ENCODE data around the gene AXIN1.

Gene AXIN1

GRCh38 chr16:293043-293775 lies 59.3 kb downstream of the AXIN1 start:
- no peak overlapping the region for H3K4me3 ChIP-seq (ENCODE audit: low read length)
- peaks cover 59% of the 10 kb centered on the region for H3K36me3 ChIP-seq (ENCODE audit: insufficient read depth, low read length)

DNA sequence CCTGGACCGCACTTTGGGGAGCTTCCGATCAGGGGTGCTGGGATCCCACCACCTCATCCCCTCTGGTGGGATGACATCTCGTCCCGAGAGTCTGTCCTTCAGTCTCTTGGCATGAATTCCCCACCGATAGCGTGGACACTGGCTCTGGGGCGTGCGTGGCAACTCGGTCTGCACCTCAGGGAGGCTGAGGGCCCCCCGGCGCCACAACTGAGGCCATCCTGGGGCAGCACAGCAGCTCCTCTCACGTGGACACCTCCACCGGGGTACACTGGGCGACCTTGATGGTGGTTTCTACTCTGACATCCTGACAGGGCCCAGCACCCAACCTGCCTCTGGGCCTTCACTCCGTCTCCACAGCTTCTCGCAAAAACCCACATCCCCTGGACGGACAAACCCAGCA lies 61.0 kb downstream of the AXIN1 start:
- H3K9me3 ChIP-seq (ENCODE audit: low read length), result peaks cover 7% of the 10 kb centered on the region
- H3K36me3 ChIP-seq (ENCODE audit: insufficient read depth, low read length), result peaks cover 56% of the 10 kb centered on the region
- H3K4me3 ChIP-seq (ENCODE audit: low read length), result no peak overlapping the region
- H3K27me3 ChIP-seq (ENCODE audit: insufficient read depth, low read length), result no peaks in the 10 kb centered on the region
- H2AFZ ChIP-seq (ENCODE audit: low read depth, low read length), result no peak overlapping the region
- H3K4me1 ChIP-seq (ENCODE audit: insufficient read depth, low read length), result no peaks in the 10 kb centered on the region

More at GRCh38 chr16:293043-293775, 59.3 kb downstream of the AXIN1 start:
- Histone ChIP-seq H3K27me3 (ENCODE audit: insufficient read depth, low read length) (no peaks in the 10 kb centered on the region), H3K9me3 (ENCODE audit: low read length) (peaks cover 3% of the 10 kb centered on the region), H3K4me1 (ENCODE audit: insufficient read depth, low read length) (no peaks in the 10 kb centered on the region), H2AFZ (ENCODE audit: low read depth, low read length) (no peak overlapping the region)

DNA sequence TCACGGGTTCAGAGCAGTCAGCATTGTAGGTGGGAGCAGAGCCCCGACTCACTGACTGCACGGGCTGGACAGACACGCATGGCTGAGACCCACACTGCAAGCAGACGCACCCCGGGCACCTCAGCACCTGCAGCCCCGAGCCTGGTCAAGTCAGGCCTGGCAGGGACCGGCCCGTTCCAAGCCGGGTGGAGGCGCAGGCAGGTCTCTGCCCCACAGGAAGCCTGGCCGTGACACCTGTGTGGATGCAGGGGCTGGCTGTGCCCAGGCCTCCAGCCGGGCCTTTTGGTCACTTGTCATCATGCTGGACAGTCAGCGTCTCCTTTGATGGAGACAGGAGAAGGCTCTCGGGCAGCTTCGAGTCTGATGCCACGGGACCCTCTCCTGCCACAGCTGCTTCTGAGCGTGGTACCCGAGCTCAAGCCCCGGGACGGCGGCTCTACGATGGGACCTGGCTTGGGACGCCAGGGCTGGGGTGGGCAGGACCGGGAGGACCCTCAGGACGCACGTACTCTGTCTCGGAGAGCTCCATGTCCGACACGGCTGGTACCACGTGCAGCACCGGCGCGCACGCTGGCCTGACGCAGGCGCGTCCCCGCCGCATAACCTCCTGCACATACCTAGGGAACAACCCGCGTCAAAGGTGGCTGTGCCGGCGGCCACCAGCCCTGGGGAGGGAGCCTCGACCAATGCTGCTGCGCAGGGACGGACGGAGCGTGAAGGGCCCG lies 61.7 kb downstream of the AXIN1 start:
- H3K36me3 ChIP-seq (ENCODE audit: insufficient read depth, low read length), result peaks cover 55% of the 10 kb centered on the region

GRCh38 chr16:290015-290680 lies 62.4 kb downstream of the AXIN1 start:
- Histone ChIP-seq H3K9me3 (ENCODE audit: low read length) (peaks cover 13% of the 10 kb centered on the region), H2AFZ (ENCODE audit: low read depth, low read length) (no peak overlapping the region), H3K27me3 (ENCODE audit: insufficient read depth, low read length) (no peaks in the 10 kb centered on the region), H3K4me3 (ENCODE audit: low read length) (no peak overlapping the region), H3K4me1 (ENCODE audit: insufficient read depth, low read length) (no peaks in the 10 kb centered on the region), H3K36me3 (ENCODE audit: insufficient read depth, low read length) (peaks cover 55% of the 10 kb centered on the region)

More for the DNA sequence above, 61.7 kb downstream of the AXIN1 start:
- Histone ChIP-seq H3K27me3 (ENCODE audit: insufficient read depth, low read length) (no peaks in the 10 kb centered on the region), H2AFZ (ENCODE audit: low read depth, low read length) (no peak overlapping the region), H3K4me3 (ENCODE audit: low read length) (no peak overlapping the region), H3K4me1 (ENCODE audit: insufficient read depth, low read length) (no peaks in the 10 kb centered on the region), H3K9me3 (ENCODE audit: low read length) (peaks cover 10% of the 10 kb centered on the region)

- H3K9me3 ChIP-seq (ENCODE audit: low read length), result peaks cover 15% of the 10 kb centered on the region
- H2AFZ ChIP-seq (ENCODE audit: low read depth, low read length), result no peak overlapping the region
- H3K4me3 ChIP-seq (ENCODE audit: low read length), result no peak overlapping the region
- peaks cover 55% of the 10 kb centered on the region for H3K36me3 ChIP-seq (ENCODE audit: insufficient read depth, low read length)
- no peaks in the 10 kb centered on the region for H3K4me1 ChIP-seq (ENCODE audit: insufficient read depth, low read length)
- no peaks in the 10 kb centered on the region for H3K27me3 ChIP-seq (ENCODE audit: insufficient read depth, low read length)
These were observed 63.0 kb downstream of the AXIN1 start for GRCh38 chr16:289395-289997.

GRCh38 chr16:287981-288920 lies 64.3 kb downstream of the AXIN1 start:
- no peaks in the 10 kb centered on the region for H3K4me1 ChIP-seq (ENCODE audit: insufficient read depth, low read length)
- H2AFZ ChIP-seq (ENCODE audit: low read depth, low read length), result no peak overlapping the region
- H3K4me3 ChIP-seq (ENCODE audit: low read length), result no peak overlapping the region
- H3K9me3 ChIP-seq (ENCODE audit: low read length), result peaks cover 16% of the 10 kb centered on the region
- peaks cover 50% of the 10 kb centered on the region for H3K36me3 ChIP-seq (ENCODE audit: insufficient read depth, low read length)
- H3K27me3 ChIP-seq (ENCODE audit: insufficient read depth, low read length), result no peaks in the 10 kb centered on the region

DNA sequence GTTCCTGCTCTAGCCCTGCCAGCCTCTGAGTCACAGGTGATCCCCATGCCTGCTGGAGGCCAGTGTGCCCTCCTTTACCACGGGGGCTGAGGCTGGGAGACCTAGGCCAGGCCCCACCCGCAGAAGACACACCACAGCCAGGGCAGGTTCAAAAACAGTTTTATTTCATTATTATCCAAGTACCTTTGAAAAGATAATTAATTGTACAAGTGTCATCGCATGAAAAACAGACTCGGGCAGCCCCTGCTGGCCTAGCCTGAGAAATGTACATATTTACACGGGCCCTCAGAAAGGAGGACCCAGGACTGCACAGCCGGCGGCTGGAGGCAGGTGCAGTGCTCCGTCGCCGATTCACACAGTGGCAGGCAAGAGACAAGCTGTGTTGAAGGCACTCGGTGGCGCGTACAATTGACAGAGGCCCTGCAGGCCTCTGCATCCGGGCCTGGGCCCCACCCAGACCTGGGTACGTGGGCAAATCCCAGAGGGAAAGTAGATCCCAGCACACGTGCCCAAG lies 65.2 kb downstream of the AXIN1 start:
- Histone ChIP-seq H3K4me1 (ENCODE audit: insufficient read depth, low read length) (no peaks in the 10 kb centered on the region), H3K36me3 (ENCODE audit: insufficient read depth, low read length) (peaks cover 42% of the 10 kb centered on the region), H3K9me3 (ENCODE audit: low read length) (peaks cover 16% of the 10 kb centered on the region), H3K27me3 (ENCODE audit: insufficient read depth, low read length) (no peaks in the 10 kb centered on the region), H2AFZ (ENCODE audit: low read depth, low read length) (no peak overlapping the region), H3K4me3 (ENCODE audit: low read length) (no peak overlapping the region)

- H2AFZ ChIP-seq (ENCODE audit: low read depth, low read length), result no peak overlapping the region
- peaks cover 3% of the 10 kb centered on the region for H3K27me3 ChIP-seq (ENCODE audit: insufficient read depth, low read length)
- peaks cover 36% of the 10 kb centered on the region for H3K36me3 ChIP-seq (ENCODE audit: insufficient read depth, low read length)
- H3K9me3 ChIP-seq (ENCODE audit: low read length), result peaks cover 16% of the 10 kb centered on the region
- no peaks in the 10 kb centered on the region for H3K4me1 ChIP-seq (ENCODE audit: insufficient read depth, low read length)
- no peak overlapping the region for H3K4me3 ChIP-seq (ENCODE audit: low read length)
These were observed 65.8 kb downstream of the AXIN1 start for GRCh38 chr16:286491-287297.

DNA sequence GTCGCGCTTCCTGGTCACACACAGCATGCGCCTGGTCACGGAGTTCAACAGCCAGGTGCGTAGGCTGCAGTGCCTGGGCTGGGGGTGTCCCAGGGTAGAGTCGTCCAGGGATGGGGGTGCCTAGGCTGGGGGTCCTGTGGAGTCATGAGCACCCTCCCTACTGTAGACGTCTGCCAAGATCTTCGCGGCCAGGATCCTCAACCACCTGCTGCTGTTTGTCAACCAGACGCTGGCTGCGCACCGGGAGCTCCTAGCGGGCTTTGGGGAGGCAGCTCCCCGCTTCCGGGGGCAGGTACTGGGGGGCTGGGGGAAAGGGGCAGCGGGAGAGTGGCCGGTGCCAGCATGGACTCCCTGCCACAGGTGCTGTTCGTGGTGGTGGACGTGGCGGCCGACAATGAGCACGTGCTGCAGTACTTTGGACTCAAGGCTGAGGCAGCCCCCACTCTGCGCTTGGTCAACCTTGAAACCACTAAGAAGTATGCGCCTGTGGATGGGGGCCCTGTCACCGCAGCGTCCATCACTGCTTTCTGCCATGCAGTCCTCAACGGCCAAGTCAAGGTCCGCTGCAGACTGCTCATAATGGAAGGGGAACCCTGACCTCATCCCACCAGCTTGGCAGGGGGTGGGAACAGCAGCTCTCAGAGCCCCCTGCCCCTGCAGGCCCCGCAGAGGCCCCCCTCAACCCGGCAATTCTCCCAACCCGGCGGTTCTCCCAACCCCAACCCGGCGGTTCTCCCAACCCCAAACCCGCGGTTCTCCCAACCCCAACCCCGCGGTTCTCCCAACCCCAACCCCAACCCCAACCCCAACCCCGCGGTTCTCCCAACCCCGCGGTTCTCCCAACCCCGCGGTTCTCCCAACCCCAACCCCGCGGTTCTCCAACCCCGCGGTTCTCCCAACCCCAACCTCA lies 67.1 kb downstream of the AXIN1 start:
- peaks cover 4% of the 10 kb centered on the region for H3K4me1 ChIP-seq (ENCODE audit: insufficient read depth, low read length)
- peaks cover 25% of the 10 kb centered on the region for H3K36me3 ChIP-seq (ENCODE audit: insufficient read depth, low read length)
- H3K27me3 ChIP-seq (ENCODE audit: insufficient read depth, low read length), result peaks cover 13% of the 10 kb centered on the region
- no peak overlapping the region for H3K4me3 ChIP-seq (ENCODE audit: low read length)
- no peak overlapping the region for H2AFZ ChIP-seq (ENCODE audit: low read depth, low read length)
- H3K9me3 ChIP-seq (ENCODE audit: low read length), result peaks cover 16% of the 10 kb centered on the region

DNA sequence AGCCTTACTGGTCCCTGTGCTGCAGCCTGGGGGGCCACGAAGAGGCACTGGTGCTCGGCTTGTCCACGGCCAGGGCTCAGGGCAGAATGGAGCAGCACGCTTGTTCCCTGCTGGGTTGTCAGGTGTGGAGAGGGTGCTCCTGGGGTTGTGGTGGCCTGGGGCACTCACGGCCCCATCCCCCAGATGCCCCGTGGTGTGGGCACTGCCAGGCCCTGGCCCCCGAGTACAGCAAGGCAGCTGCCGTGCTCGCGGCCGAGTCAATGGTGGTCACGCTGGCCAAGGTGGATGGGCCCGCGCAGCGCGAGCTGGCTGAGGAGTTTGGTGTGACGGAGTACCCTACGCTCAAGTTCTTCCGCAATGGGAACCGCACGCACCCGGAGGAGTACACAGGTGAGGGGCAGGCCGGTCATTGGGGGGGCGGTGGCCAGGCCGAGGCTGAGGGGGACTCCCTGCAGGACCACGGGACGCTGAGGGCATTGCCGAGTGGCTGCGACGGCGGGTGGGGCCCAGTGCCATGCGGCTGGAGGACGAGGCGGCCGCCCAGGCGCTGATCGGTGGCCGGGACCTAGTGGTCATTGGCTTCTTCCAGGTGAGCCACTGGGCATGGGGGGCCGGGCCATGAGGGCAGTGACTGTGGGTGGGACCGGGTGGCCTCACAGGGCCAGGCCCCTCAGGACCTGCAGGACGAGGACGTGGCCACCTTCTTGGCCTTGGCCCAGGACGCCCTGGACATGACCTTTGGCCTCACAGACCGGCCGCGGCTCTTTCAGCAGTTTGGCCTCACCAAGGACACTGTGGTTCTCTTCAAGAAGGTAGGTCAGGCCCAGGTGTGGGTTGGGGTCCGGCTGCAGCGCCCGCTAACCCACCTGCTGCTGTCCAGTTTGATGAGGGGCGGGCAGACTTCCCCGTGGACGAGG lies 68.1 kb downstream of the AXIN1 start:
- H2AFZ ChIP-seq (ENCODE audit: low read depth, low read length), result no peak overlapping the region
- H3K27me3 ChIP-seq (ENCODE audit: insufficient read depth, low read length), result peaks cover 17% of the 10 kb centered on the region
- peaks cover 4% of the 10 kb centered on the region for H3K4me1 ChIP-seq (ENCODE audit: insufficient read depth, low read length)
- no peak overlapping the region for H3K4me3 ChIP-seq (ENCODE audit: low read length)
- H3K36me3 ChIP-seq (ENCODE audit: insufficient read depth, low read length), result peaks cover 22% of the 10 kb centered on the region
- H3K9me3 ChIP-seq (ENCODE audit: low read length), result peaks cover 16% of the 10 kb centered on the region

All from neuron (in vitro differentiated cells).